CD4-positive, alpha-beta memory T cell (primary cell): ENCODE data around the gene DOCK9. TPM values are rescaled to one million over a fixed set of nuclear protein-coding genes. Genes with fewer than 3 reads are reported as not detected.

ENCODE experiments used
- CTCF ChIA-PET: fragments of 350-600 bp; sonication (Branson Sonifier 250); formaldehyde crosslinking; loops from one replicate; lab custom pipeline; 2021; ENCODE audit warnings: inconsistent platforms; ENCODE audit not compliant: partially characterized antibody; lab: Charles Lee
- POLR2A ChIA-PET: fragments of 350-600 bp; sonication (Branson Sonifier 250); formaldehyde crosslinking; loops from one replicate; lab custom pipeline; 2021; ENCODE audit not compliant: partially characterized antibody; lab: Charles Lee
- DNase-seq, 5 donors: peaks; one replicate each; pipeline versions ENCODE4 v3.0.0 to v3.0.0-alpha.2; 2020 to 2022; ENCODE audit warnings: mixed read lengths in 1 of 5
- H3K27ac ChIP-seq: one replicate; pipeline ENCODE4 v1.7.0; 2013; ENCODE audit warnings: low read depth, low read length
- H3K27me3 ChIP-seq: 2 replicates; pipeline ENCODE4 v1.7.0; 2013; ENCODE audit warnings: mild to moderate bottlenecking, low read length, moderate library complexity; ENCODE audit not compliant: insufficient read depth
- H3K36me3 ChIP-seq: 2 replicates; pipeline ENCODE4 v1.7.0; 2013; ENCODE audit warnings: mild to moderate bottlenecking, low read length, moderate library complexity; ENCODE audit not compliant: insufficient read depth
- H3K4me1 ChIP-seq: 2 replicates; pipeline ENCODE4 v1.7.0; 2013; ENCODE audit warnings: mild to moderate bottlenecking, low read length, moderate library complexity; ENCODE audit not compliant: insufficient read depth
- H3K4me3 ChIP-seq, 2 donors: one replicate each; pipeline ENCODE4 v1.7.0; 2013; ENCODE audit warnings: low read length in 2 of 2, mild to moderate bottlenecking in 1 of 2
- H3K9me3 ChIP-seq, 2 donors: one replicate each; pipeline ENCODE4 v1.7.0; 2013; ENCODE audit warnings: low read length in 2 of 2, control low read depth in 1 of 2; ENCODE audit not compliant: control insufficient read depth in 1 of 2
- H3K27ac Mint-ChIP-seq, 7 donors: one replicate each; pipeline ENCODE4 v1.8.0; 2020 to 2021; ENCODE audit warnings: mixed read lengths in 7 of 7, mild to moderate bottlenecking in 6 of 7, inconsistent platforms in 3 of 7, moderate library complexity in 3 of 7
- H3K27me3 Mint-ChIP-seq, 2 donors: one replicate each; pipeline ENCODE4 v1.8.0; 2020 to 2021; ENCODE audit warnings: mixed read lengths in 2 of 2
- H3K36me3 Mint-ChIP-seq, 2 donors: one replicate each; pipeline ENCODE4 v1.8.0; 2020 to 2021; ENCODE audit warnings: mixed read lengths in 2 of 2, inconsistent platforms in 1 of 2, mild to moderate bottlenecking in 1 of 2
- H3K4me1 Mint-ChIP-seq, 4 donors: one replicate each; pipeline ENCODE4 v1.8.0; 2020 to 2021; ENCODE audit warnings: mixed read lengths in 4 of 4, mild to moderate bottlenecking in 1 of 4
- H3K4me3 Mint-ChIP-seq, 8 donors: one replicate each; pipeline ENCODE4 v1.8.0; 2020 to 2021; ENCODE audit warnings: mixed read lengths in 8 of 8, mild to moderate bottlenecking in 7 of 8, moderate library complexity in 6 of 8, inconsistent platforms in 3 of 8
- H3K9me3 Mint-ChIP-seq, 8 donors: one replicate each; pipeline ENCODE4 v1.8.0; 2020 to 2021; ENCODE audit warnings: mixed read lengths in 8 of 8, mild to moderate bottlenecking in 5 of 8, inconsistent platforms in 3 of 8, moderate library complexity in 1 of 8
- intact Hi-C: fragments of 100-400 bp; cut with micrococcal nuclease; formaldehyde crosslinking; loops from one replicate; pipeline ENCODE4 v1.15.1; 2023
- polyA plus RNA-seq, 2 donors: library from polyadenylated mRNA; unstranded; fragments of 300-500 nt; fragmentation: Illumina TruSeq; gene quantifications; one replicate each; pipeline ENCODE4 v1.2.3, GENCODE V29; 2021
- total RNA-seq, 2 experiments: library from RNA; stranded (reverse); gene quantifications; one replicate each; pipeline ENCODE4 v1.2.3, GENCODE V29; 2021

DOCK9 gene
- total and polyA plus RNA-seq, 4 experiments from 2014 or later, result 6.3 to 197 (median 119) TPM

- H3K4me1 Mint-ChIP-seq, result peaks cover 0 to 21% (median 11%) of the 10 kb centered on the region in 4 donors
- H3K27ac Mint-ChIP-seq, result peak overlapping the region in 5 of 7 donors; percentile 5 to 69 (median 47)
- no peak for DNase-seq
- ChIA-PET CTCF (interaction anchor here (1.0 to 2.1 kb wide), 2 partner anchors 9 to 150 kb away, joined by 3 to 8 read pairs; no protein-coding TSS in a partner anchor), POLR2A (no interaction called here)
- Histone ChIP-seq H3K9me3 (peaks cover 0 to 5% of the 10 kb centered on the region in 2 donors), H3K4me3 (no peak overlapping the region), H3K4me1 (peaks cover 11% of the 10 kb centered on the region), H3K36me3 (peaks cover 72% of the 10 kb centered on the region), H3K27me3 (no peaks in the 10 kb centered on the region), H3K27ac (no peak overlapping the region)
- no peak overlapping the region for H3K4me3 Mint-ChIP-seq
- intact Hi-C loops, result no loop called here
- no peaks in the 10 kb centered on the region for H3K27me3 Mint-ChIP-seq
- H3K9me3 Mint-ChIP-seq, result peaks cover 0 to 9% (median 5%) of the 10 kb centered on the region in 8 donors
- peaks cover 92 to 95% of the 10 kb centered on the region in 2 donors for H3K36me3 Mint-ChIP-seq
Observed at GRCh38 chr13:98878486-98879126, 99.3 kb downstream of the DOCK9 start.

DNA sequence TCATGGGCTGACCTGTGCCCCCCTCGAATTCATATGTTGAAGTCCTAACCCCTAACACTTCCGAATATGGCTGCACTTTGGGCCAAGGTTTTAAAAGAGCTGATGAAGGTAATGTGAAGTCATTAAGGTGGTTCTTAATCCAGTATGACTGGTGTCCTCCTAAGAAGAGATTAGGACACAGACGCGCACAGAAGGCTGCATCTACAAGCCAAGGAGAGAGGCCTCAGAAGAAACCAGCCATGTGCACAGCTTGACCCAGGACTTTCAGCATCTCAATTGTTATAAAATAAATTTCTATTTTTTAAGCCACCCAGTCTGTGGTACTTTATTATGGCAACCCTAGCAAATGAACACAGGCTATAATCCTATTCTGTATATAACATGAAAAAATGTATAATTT, 99.9 kb downstream of the DOCK9 start:
- CTCF ChIA-PET, result interaction anchor here (1.0 to 2.1 kb wide), 2 partner anchors 8 to 151 kb away, joined by 3 to 8 read pairs; no protein-coding TSS in a partner anchor
- no peak overlapping the region for H3K4me3 Mint-ChIP-seq
- no peak overlapping the region for H3K27ac Mint-ChIP-seq
- peaks cover 0 to 9% of the 10 kb centered on the region in 2 donors for H3K9me3 ChIP-seq
- intact Hi-C loops, result no loop called here
- H3K27ac ChIP-seq, result no peak overlapping the region
- no peaks in the 10 kb centered on the region for H3K27me3 ChIP-seq
- H3K36me3 Mint-ChIP-seq, result peaks cover 92 to 96% of the 10 kb centered on the region in 2 donors
- H3K27me3 Mint-ChIP-seq, result no peaks in the 10 kb centered on the region
- POLR2A ChIA-PET, result no interaction called here
- H3K9me3 Mint-ChIP-seq, result peaks cover 0 to 9% (median 5%) of the 10 kb centered on the region in 8 donors
- peaks cover 11% of the 10 kb centered on the region for H3K4me1 ChIP-seq
- no peak overlapping the region for H3K4me3 ChIP-seq
- H3K36me3 ChIP-seq, result peaks cover 70% of the 10 kb centered on the region
- H3K4me1 Mint-ChIP-seq, result peaks cover 0 to 22% (median 12%) of the 10 kb centered on the region in 4 donors
- DNase-seq, result no peak

DNA sequence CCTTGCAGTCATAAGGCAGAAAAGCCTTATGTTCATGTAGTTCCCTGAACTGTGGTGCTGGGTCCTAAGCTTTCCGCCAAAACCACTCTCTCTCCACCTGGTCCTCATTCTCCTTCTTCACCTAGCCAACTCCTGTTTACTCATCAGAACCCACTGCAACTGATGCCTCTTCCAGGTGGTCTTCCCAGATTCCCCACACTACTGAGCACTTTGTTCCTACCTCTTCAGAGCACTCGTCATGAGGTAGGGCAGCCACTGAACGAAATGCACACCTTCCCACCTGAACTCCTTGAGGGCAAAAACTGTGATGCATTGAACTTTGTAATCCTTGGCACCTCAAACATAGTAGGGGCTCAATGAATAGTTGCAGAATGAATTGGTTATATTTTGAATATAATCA, 100.4 kb downstream of the DOCK9 start:
- H3K27me3 Mint-ChIP-seq, result no peaks in the 10 kb centered on the region
- peak overlapping the region in 4 of 7 donors; percentile 26 to 92 (median 52) for H3K27ac Mint-ChIP-seq
- no peak for DNase-seq
- H3K4me1 Mint-ChIP-seq, result peaks cover 0 to 22% (median 12%) of the 10 kb centered on the region in 4 donors
- CTCF ChIA-PET, result interaction anchor here (2.1 kb wide), 1 partner anchor 8 kb away, joined by 8 read pairs; no protein-coding TSS in a partner anchor
- Histone ChIP-seq H3K27me3 (no peaks in the 10 kb centered on the region), H3K36me3 (peaks cover 65% of the 10 kb centered on the region), H3K4me3 (no peak overlapping the region), H3K27ac (no peak overlapping the region), H3K4me1 (peaks cover 11% of the 10 kb centered on the region), H3K9me3 (peaks cover 0 to 9% of the 10 kb centered on the region in 2 donors)
- POLR2A ChIA-PET, result no interaction called here
- intact Hi-C loops, result no loop called here
- no peak overlapping the region for H3K4me3 Mint-ChIP-seq
- H3K9me3 Mint-ChIP-seq, result peaks cover 0 to 9% (median 5%) of the 10 kb centered on the region in 8 donors
- peaks cover 92 to 96% of the 10 kb centered on the region in 2 donors for H3K36me3 Mint-ChIP-seq

DNA sequence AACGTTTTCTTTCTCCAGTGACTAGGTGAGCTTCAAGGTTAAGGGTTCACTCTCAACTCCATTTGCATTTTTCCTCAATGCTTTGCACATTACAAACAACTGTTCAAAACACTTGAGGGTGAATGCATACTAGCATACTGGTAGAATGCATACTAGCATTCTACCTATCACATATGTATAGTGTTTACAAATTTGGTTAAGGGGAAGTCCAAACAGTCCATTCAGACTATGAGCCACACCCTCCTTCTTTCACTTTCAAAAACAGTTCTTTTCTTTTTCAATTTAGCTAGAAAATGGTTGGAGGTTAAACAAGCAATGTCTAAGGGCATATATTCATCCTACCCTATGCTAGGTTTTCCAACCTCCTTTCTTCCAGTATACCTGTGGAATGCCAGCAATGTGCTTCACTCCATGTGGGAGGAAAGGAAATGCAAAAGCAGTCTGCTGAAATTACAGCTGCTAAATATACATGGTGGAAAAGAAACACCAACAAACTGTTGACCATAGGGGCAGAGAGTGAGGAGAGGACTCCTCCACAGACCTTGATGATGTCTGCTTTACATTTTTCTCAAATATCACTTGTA, 102.6 kb downstream of the DOCK9 start:
- H3K27ac ChIP-seq, result no peak overlapping the region
- H3K27me3 Mint-ChIP-seq, result no peaks in the 10 kb centered on the region
- no peaks in the 10 kb centered on the region for H3K27me3 ChIP-seq
- peaks cover 0 to 22% (median 12%) of the 10 kb centered on the region in 4 donors for H3K4me1 Mint-ChIP-seq
- no peak overlapping the region for H3K4me3 Mint-ChIP-seq
- H3K4me3 ChIP-seq, result no peak overlapping the region
- ChIA-PET POLR2A (no interaction called here), CTCF (interaction anchor here (1.2 to 1.4 kb wide), 3 partner anchors 32 to 37 kb away, joined by 3 to 4 read pairs (median 3); no protein-coding TSS in a partner anchor)
- peak overlapping the region in 4 of 7 donors; percentile 4 to 63 (median 36) for H3K27ac Mint-ChIP-seq
- H3K9me3 Mint-ChIP-seq, result peaks cover 0 to 9% (median 5%) of the 10 kb centered on the region in 8 donors
- peaks cover 11% of the 10 kb centered on the region for H3K4me1 ChIP-seq
- DNase-seq, result no peak
- H3K36me3 Mint-ChIP-seq, result peaks cover 92 to 95% of the 10 kb centered on the region in 2 donors
- peaks cover 0 to 9% of the 10 kb centered on the region in 2 donors for H3K9me3 ChIP-seq
- intact Hi-C loops, result no loop called here
- peaks cover 43% of the 10 kb centered on the region for H3K36me3 ChIP-seq

DNA sequence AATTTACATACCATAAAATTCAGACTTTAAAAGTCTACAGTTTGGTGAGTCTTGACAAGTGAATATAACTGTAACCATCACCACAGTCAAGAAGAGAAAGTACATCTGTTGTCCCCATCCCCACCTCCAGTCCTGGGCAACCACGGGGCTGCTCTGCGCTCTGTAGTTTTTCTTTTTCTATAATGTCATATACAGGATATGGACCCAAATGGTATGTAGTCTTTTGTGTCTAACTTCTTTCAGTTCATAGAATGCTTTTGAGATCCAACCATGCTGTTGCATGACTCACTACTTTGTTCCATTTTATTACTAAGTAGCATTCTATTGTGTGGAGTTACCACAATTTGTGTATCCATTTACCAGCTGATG, 103.9 kb downstream of the DOCK9 start:
- no peak overlapping the region for H3K4me3 ChIP-seq
- Mint-ChIP-seq H3K36me3 (peaks cover 91 to 93% of the 10 kb centered on the region in 2 donors), H3K27ac (peak overlapping the region in 2 of 7 donors; percentile 1 to 63), H3K27me3 (no peaks in the 10 kb centered on the region), H3K4me1 (peaks cover 0 to 22% (median 12%) of the 10 kb centered on the region in 4 donors), H3K9me3 (peaks cover 0 to 9% (median 5%) of the 10 kb centered on the region in 8 donors), H3K4me3 (no peak overlapping the region)
- H3K36me3 ChIP-seq, result peaks cover 33% of the 10 kb centered on the region
- H3K27ac ChIP-seq, result no peak overlapping the region
- H3K4me1 ChIP-seq, result peaks cover 11% of the 10 kb centered on the region
- intact Hi-C loops, result no loop called here
- H3K27me3 ChIP-seq, result no peaks in the 10 kb centered on the region
- peaks cover 0 to 9% of the 10 kb centered on the region in 2 donors for H3K9me3 ChIP-seq
- ChIA-PET POLR2A (no interaction called here), CTCF (interaction anchor here (1.2 to 1.4 kb wide), 2 partner anchors 31 to 34 kb away, joined by 3 to 4 read pairs; no protein-coding TSS in a partner anchor)
- no peak for DNase-seq

GRCh38 chr13:98873377-98874028, 104.4 kb downstream of the DOCK9 start:
- peaks cover 0 to 9% (median 5%) of the 10 kb centered on the region in 8 donors for H3K9me3 Mint-ChIP-seq
- peaks cover 0 to 22% (median 11%) of the 10 kb centered on the region in 4 donors for H3K4me1 Mint-ChIP-seq
- peaks cover 0 to 9% of the 10 kb centered on the region in 2 donors for H3K9me3 ChIP-seq
- H3K27me3 ChIP-seq, result no peaks in the 10 kb centered on the region
- intact Hi-C loops, result no loop called here
- H3K27ac Mint-ChIP-seq, result peak overlapping the region in 3 of 7 donors; percentile 43 to 78 (median 50)
- H3K27me3 Mint-ChIP-seq, result no peaks in the 10 kb centered on the region
- H3K4me3 Mint-ChIP-seq, result no peak overlapping the region
- no peak overlapping the region for H3K4me3 ChIP-seq
- DNase-seq, result no peak
- peaks cover 86 to 94% of the 10 kb centered on the region in 2 donors for H3K36me3 Mint-ChIP-seq
- ChIA-PET POLR2A (no interaction called here), CTCF (interaction anchor here (1.0 kb wide), 1 partner anchor 428 kb away, joined by 3 read pairs; no protein-coding TSS in a partner anchor)
- no peak overlapping the region for H3K27ac ChIP-seq
- peaks cover 11% of the 10 kb centered on the region for H3K4me1 ChIP-seq
- H3K36me3 ChIP-seq, result peaks cover 38% of the 10 kb centered on the region
